ENCODE data around the gene SHISA6.

The SHISA6 gene

GRCh38 chr17:11380761-11381160 is 139.7 kb downstream of the SHISA6 start:
- no peak overlapping the region for H3K4me3 ChIP-seq (ENCODE audit: low read depth, low read length)
- TF ChIP-seq, protein P1, sequence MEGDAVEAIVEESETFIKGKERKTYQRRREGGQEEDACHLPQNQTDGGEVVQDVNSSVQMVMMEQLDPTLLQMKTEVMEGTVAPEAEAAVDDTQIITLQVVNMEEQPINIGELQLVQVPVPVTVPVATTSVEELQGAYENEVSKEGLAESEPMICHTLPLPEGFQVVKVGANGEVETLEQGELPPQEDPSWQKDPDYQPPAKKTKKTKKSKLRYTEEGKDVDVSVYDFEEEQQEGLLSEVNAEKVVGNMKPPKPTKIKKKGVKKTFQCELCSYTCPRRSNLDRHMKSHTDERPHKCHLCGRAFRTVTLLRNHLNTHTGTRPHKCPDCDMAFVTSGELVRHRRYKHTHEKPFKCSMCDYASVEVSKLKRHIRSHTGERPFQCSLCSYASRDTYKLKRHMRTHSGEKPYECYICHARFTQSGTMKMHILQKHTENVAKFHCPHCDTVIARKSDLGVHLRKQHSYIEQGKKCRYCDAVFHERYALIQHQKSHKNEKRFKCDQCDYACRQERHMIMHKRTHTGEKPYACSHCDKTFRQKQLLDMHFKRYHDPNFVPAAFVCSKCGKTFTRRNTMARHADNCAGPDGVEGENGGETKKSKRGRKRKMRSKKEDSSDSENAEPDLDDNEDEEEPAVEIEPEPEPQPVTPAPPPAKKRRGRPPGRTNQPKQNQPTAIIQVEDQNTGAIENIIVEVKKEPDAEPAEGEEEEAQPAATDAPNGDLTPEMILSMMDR (IDR thresholded peaks at IDR 0.05; ENCODE audit: control insufficient read depth, extremely low read depth, insufficient read depth): no peak
- no peak for DNase-seq (ENCODE audit: low read depth)

DNA sequence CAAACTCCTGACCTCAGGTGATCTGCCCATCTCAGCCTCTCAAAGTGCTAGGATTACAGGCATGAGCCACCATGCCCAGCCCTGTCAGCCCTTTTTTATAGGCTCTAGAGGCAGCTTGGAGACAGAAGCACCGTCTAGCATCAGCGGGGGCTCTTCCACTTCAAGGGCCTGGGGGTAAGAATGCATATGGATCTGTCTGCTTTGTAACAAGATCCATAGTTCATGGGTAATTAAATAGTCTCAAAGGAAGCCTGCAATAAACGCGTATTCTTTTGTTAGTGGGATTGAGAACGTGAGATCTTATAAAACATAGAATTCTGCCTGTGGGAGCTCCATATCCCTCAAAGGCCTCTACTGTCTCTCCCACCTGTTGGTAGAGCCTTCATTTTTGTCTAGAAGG is 142.1 kb downstream of the SHISA6 start:
- no peak overlapping the region for H3K4me3 ChIP-seq (ENCODE audit: low read depth, low read length)
- TF ChIP-seq, protein P1 (IDR thresholded peaks at IDR 0.05; ENCODE audit: control insufficient read depth, extremely low read depth, insufficient read depth): no peak
- DNase-seq (ENCODE audit: low read depth): no peak

DNA sequence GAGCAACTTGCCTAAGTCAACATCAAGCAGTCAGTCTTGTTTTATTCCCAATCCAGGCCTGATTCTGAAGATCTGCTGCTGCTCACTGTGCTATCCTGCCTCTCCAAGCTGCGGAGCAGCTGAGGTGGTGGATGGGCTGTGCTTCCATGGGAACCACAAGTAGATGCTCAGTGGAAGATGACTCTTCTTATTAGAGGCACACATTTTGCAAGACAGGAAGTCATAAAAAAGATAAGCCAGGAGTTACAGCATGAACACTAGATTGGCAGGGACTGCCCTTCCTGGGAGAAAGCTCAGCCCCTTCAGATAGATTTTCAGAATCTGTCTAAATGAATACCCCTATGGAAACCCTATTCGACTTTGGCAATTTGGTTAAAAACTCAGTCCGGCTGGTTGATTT is 143.1 kb downstream of the SHISA6 start:
- H3K4me3 ChIP-seq (ENCODE audit: low read depth, low read length): no peak overlapping the region
- DNase-seq (ENCODE audit: low read depth): no peak
- TF ChIP-seq, protein P1 (IDR thresholded peaks at IDR 0.05; ENCODE audit: control insufficient read depth, extremely low read depth, insufficient read depth): no peak

GRCh38 chr17:11387610-11388009 is 146.6 kb downstream of the SHISA6 start:
- no peak for DNase-seq (ENCODE audit: low read depth)
- TF ChIP-seq, protein P1 (IDR thresholded peaks at IDR 0.05; ENCODE audit: control insufficient read depth, extremely low read depth, insufficient read depth): no peak
- no peak overlapping the region for H3K4me3 ChIP-seq (ENCODE audit: low read depth, low read length)

- H3K4me3 ChIP-seq (ENCODE audit: low read depth, low read length): no peak overlapping the region
- DNase-seq (ENCODE audit: low read depth): no peak
- TF ChIP-seq, protein P1 (IDR thresholded peaks at IDR 0.05; ENCODE audit: control insufficient read depth, extremely low read depth, insufficient read depth): no peak
These were observed 147.0 kb downstream of the SHISA6 start for GRCh38 chr17:11388054-11388453.

GRCh38 chr17:11389583-11389982 is 148.6 kb downstream of the SHISA6 start:
- TF ChIP-seq, protein P1 (IDR thresholded peaks at IDR 0.05; ENCODE audit: control insufficient read depth, extremely low read depth, insufficient read depth): no peak
- no peak overlapping the region for H3K4me3 ChIP-seq (ENCODE audit: low read depth, low read length)
- DNase-seq (ENCODE audit: low read depth): no peak

- no peak for DNase-seq (ENCODE audit: low read depth)
- H3K4me3 ChIP-seq (ENCODE audit: low read depth, low read length): no peak overlapping the region
- TF ChIP-seq, protein P1 (IDR thresholded peaks at IDR 0.05; ENCODE audit: control insufficient read depth, extremely low read depth, insufficient read depth): peak; percentile 44
These were observed 150.1 kb downstream of the SHISA6 start for GRCh38 chr17:11391134-11391533.
